ENCODE measurements around the gene RNF17. TPM values are rescaled to one million over a fixed set of nuclear protein-coding genes. Genes with fewer than 3 reads are reported as not detected.

RNF17 gene
- total and polyA plus RNA-seq, 2 of the 8 experiments (the other 6 are each of a cell fraction or from before 2014, with no cell fraction given), result not detected

- no peak for TF ChIP-seq KDM5A (IDR thresholded peaks at IDR 0.05; ENCODE audit: low read length)
- TF ChIP-seq NRF1 (IDR thresholded peaks at IDR 0.05; ENCODE audit: low read depth, low read length), result no peak
Observed at GRCh38 chr13:24718192-24718965, 45.6 kb upstream of the RNF17 start (continued).
